Upper lobe of left lung (tissue), 6 donors: ENCODE measurements around the gene CD1D. TPM values are rescaled to one million over a fixed set of nuclear protein-coding genes. Genes with fewer than 3 reads are reported as not detected.

Experiments used
- ATAC-seq, 2 donors: fragments of 200-7000 bp; cut with Tn5 transposase; one replicate each; pipeline ENCODE4 v1.9.1; 2022; ENCODE audit warnings: mild to moderate bottlenecking in 2 of 2, moderate library complexity in 2 of 2; ENCODE audit not compliant: low FRiP score in 2 of 2
- DNase-seq, 2 donors: peaks; one replicate each; pipeline ENCODE4 v3.0.0-alpha.2; 2019 to 2020
- H3K27ac ChIP-seq, 4 donors: fragments of 200-600 bp; sonication (generic); one replicate each; pipeline ENCODE4 v1.5.1; 2016 to 2019
- H3K27me3 ChIP-seq, 4 donors: fragments of 200-600 bp; sonication (generic); one replicate each; pipeline ENCODE4 v1.5.1; 2017 to 2019
- H3K36me3 ChIP-seq, 4 donors: fragments of 200-600 bp; sonication (generic); one replicate each; pipeline ENCODE4 v1.5.1; 2016 to 2019
- H3K4me1 ChIP-seq, 4 donors: fragments of 200-600 bp; sonication (generic); one replicate each; pipeline ENCODE4 v1.5.1; 2018 to 2019
- H3K4me3 ChIP-seq, 4 donors: fragments of 200-600 bp; sonication (generic); one replicate each; pipeline ENCODE4 v1.5.1; 2017 to 2019; ENCODE audit warnings: mild to moderate bottlenecking in 2 of 4, moderate library complexity in 1 of 4
- H3K9me3 ChIP-seq, 4 donors: fragments of 200-600 bp; sonication (generic); one replicate each; pipeline ENCODE4 v1.5.1; 2018 to 2019
- CTCF ChIP-seq, 6 experiments: fragments of 450-650 bp in 4 of 6; fragments of 200-600 bp in 2 of 6; sonication (generic) in 2 of 6; IDR thresholded peaks; one replicate each; pipeline ENCODE4 v1.5.1; 2016 to 2019; ENCODE audit warnings: antibody characterized with exemption in 6 of 6
- EP300 ChIP-seq, 4 donors: sonication (generic); formaldehyde crosslinking; IDR thresholded peaks; one replicate each; pipeline ENCODE4 v1.5.1; 2017; ENCODE audit warnings: antibody characterized with exemption in 4 of 4, control low read depth in 2 of 4
- POLR2A ChIP-seq, 4 donors: fragments of 450-650 bp; IDR thresholded peaks; one replicate each; pipeline ENCODE4 v1.5.1; 2016 to 2017; ENCODE audit warnings: antibody characterized with exemption in 4 of 4, mild to moderate bottlenecking in 2 of 4
- POLR2AphosphoS5 ChIP-seq, 2 donors: sonication (generic); formaldehyde crosslinking; IDR thresholded peaks; one replicate each; pipeline ENCODE4 v1.5.1; 2017; ENCODE audit warnings: antibody characterized with exemption in 2 of 2
- WGBS, 2 donors: methylation state at CpG; one replicate each; pipeline ENCODE4 v1.1.5; 2017 to 2018; 5-methylcytosine and 5-hydroxymethylcytosine counted together
- total RNA-seq, 6 donors: library from RNA; depleted of rRNA in 4 of 6; stranded (reverse); fragments of >200 nt in 4 of 6; gene quantifications; one replicate each; pipeline versions ENCODE4 v1.1.0 to v1.2.1, GENCODE V29; 2016 to 2021
- donor health status: DM: no; HTN: no; CAD: no; lungs with moderate emphysema.
- donor health status: DM: no; HTN: yes; CAD: no; lungs with severe emphysema.

Gene CD1D
- 1 to 10 TPM; 1.0 to 5.2 (median 4.0) TPM for total RNA-seq

GRCh38 chr1:158180741-158181576 is at the start of gene CD1D:
CD1D (plus strand) TSS chr1:158180895; CDS start chr1:158181102, 207 bp downstream.
- DNase-seq = peak; percentile 54 to 88
- Histone ChIP-seq H3K27ac (peak within 1 kb of the TSS; percentile 1 to 74 (median 66)), H3K9me3 (no peaks in the 10 kb centered on the region), H3K4me3 (peak within 1 kb of the TSS; percentile 50 to 60 (median 56)), H3K27me3 (peaks cover 0 to 4% (median 1%) of the 10 kb centered on the region in 4 donors), H3K4me1 (peaks cover 5 to 22% (median 20%) of the 10 kb centered on the region in 4 donors), H3K36me3 (no peaks in the 10 kb centered on the region)
- 1 to 2% methylated on average over 40 to 50 of the region's 63 CpGs for WGBS, 2 donors
- peak; percentile 29 to 68 for ATAC-seq
- TF ChIP-seq POLR2AphosphoS5 (IDR thresholded peaks at IDR 0.05) (no peak), CTCF (IDR thresholded peaks at IDR 0.05) (no peak), EP300 (IDR thresholded peaks at IDR 0.05) (no peak), POLR2A (IDR thresholded peaks at IDR 0.05) (no peak)

GRCh38 chr1:158131217-158131616 is 49.5 kb upstream of the CD1D start:
- 78 to 85% methylated on average over 3 of the region's 3 CpGs for WGBS, 2 donors
- H3K36me3 ChIP-seq = no peaks in the 10 kb centered on the region
- no peaks in the 10 kb centered on the region for H3K27me3 ChIP-seq
- no peak overlapping the region for H3K27ac ChIP-seq
- H3K4me3 ChIP-seq = no peak overlapping the region
- no peak for ATAC-seq
- TF ChIP-seq POLR2A (IDR thresholded peaks at IDR 0.05) (no peak), CTCF (IDR thresholded peaks at IDR 0.05) (no peak), EP300 (IDR thresholded peaks at IDR 0.05) (no peak), POLR2AphosphoS5 (IDR thresholded peaks at IDR 0.05) (no peak)
- no peaks in the 10 kb centered on the region for H3K9me3 ChIP-seq
- H3K4me1 ChIP-seq = no peaks in the 10 kb centered on the region
- no peak for DNase-seq

GRCh38 chr1:158140764-158141192 is 39.9 kb upstream of the CD1D start:
- Histone ChIP-seq H3K27ac (no peak overlapping the region), H3K4me3 (no peak overlapping the region), H3K36me3 (no peaks in the 10 kb centered on the region), H3K27me3 (no peaks in the 10 kb centered on the region), H3K4me1 (no peaks in the 10 kb centered on the region), H3K9me3 (no peaks in the 10 kb centered on the region)
- WGBS, 2 donors = 67 to 87% methylated on average over 3 of the region's 3 CpGs
- TF ChIP-seq POLR2A (IDR thresholded peaks at IDR 0.05) = no peak
- no peak for TF ChIP-seq POLR2AphosphoS5 (IDR thresholded peaks at IDR 0.05)
- no peak for TF ChIP-seq EP300 (IDR thresholded peaks at IDR 0.05)
- no peak for TF ChIP-seq CTCF (IDR thresholded peaks at IDR 0.05)
- ATAC-seq (no peak), DNase-seq (no peak)

- H3K9me3 ChIP-seq = no peaks in the 10 kb centered on the region
- ATAC-seq (no peak), DNase-seq (no peak)
- H3K4me1 ChIP-seq = peaks cover 7 to 14% (median 10%) of the 10 kb centered on the region in 4 donors
- TF ChIP-seq POLR2AphosphoS5 (IDR thresholded peaks at IDR 0.05) = no peak
- H3K27ac ChIP-seq = no peak overlapping the region
- H3K4me3 ChIP-seq = no peak overlapping the region
- no peaks in the 10 kb centered on the region for H3K27me3 ChIP-seq
- no peaks in the 10 kb centered on the region for H3K36me3 ChIP-seq
Measured at GRCh38 chr1:158145173-158145719, 35.4 kb upstream of the CD1D start.

GRCh38 chr1:158146165-158146564 is 34.5 kb upstream of the CD1D start:
- H3K4me3 ChIP-seq = no peak overlapping the region
- H3K36me3 ChIP-seq = no peaks in the 10 kb centered on the region
- no peak overlapping the region for H3K27ac ChIP-seq
- DNase-seq (no peak), ATAC-seq (no peak)
- no peaks in the 10 kb centered on the region for H3K9me3 ChIP-seq
- peaks cover 8 to 20% (median 12%) of the 10 kb centered on the region in 4 donors for H3K4me1 ChIP-seq
- no peaks in the 10 kb centered on the region for H3K27me3 ChIP-seq
- WGBS, 2 donors = 87 to 95% methylated on average over 6 of the region's 6 CpGs
- TF ChIP-seq EP300 (IDR thresholded peaks at IDR 0.05) (no peak), POLR2AphosphoS5 (IDR thresholded peaks at IDR 0.05) (no peak), POLR2A (IDR thresholded peaks at IDR 0.05) (no peak), CTCF (IDR thresholded peaks at IDR 0.05) (no peak)
